Measurements from ENCODE around the gene IL36RN. TPM values are rescaled to one million over a fixed set of nuclear protein-coding genes. Genes with fewer than 3 reads are reported as not detected.
A peak's percentile ranks its signal among the peaks of the same experiment; 100 is the strongest.

Gene IL36RN
- total and polyA plus RNA-seq, 2 of the 13 experiments (the other 11 are each of a cell fraction or from before 2014, with no cell fraction given), result not detected

- TF ChIP-seq SNRNP70 (IDR thresholded peaks at IDR 0.05; ENCODE audit: low read depth, low read length) (no peak), GATAD2A (CRISPR knock-in tag; IDR thresholded peaks at IDR 0.05) (peak; percentile 87), RXRB (CRISPR knock-in tag; IDR thresholded peaks at IDR 0.05; ENCODE audit: borderline replicate concordance) (peak; percentile 69), SMYD3 (CRISPR knock-in tag; IDR thresholded peaks at IDR 0.05) (peak; percentile 81), ZFP1 (CRISPR knock-in tag; IDR thresholded peaks at IDR 0.05) (peak; percentile 63; the same call in 1 of the 2 replicates), ZSCAN21 (CRISPR knock-in tag; IDR thresholded peaks at IDR 0.05; ENCODE audit: borderline replicate concordance) (0 out of 2 replicates have a peak, but pooled peaks have one; percentile 57)
- TF ChIP-seq, protein P1, sequence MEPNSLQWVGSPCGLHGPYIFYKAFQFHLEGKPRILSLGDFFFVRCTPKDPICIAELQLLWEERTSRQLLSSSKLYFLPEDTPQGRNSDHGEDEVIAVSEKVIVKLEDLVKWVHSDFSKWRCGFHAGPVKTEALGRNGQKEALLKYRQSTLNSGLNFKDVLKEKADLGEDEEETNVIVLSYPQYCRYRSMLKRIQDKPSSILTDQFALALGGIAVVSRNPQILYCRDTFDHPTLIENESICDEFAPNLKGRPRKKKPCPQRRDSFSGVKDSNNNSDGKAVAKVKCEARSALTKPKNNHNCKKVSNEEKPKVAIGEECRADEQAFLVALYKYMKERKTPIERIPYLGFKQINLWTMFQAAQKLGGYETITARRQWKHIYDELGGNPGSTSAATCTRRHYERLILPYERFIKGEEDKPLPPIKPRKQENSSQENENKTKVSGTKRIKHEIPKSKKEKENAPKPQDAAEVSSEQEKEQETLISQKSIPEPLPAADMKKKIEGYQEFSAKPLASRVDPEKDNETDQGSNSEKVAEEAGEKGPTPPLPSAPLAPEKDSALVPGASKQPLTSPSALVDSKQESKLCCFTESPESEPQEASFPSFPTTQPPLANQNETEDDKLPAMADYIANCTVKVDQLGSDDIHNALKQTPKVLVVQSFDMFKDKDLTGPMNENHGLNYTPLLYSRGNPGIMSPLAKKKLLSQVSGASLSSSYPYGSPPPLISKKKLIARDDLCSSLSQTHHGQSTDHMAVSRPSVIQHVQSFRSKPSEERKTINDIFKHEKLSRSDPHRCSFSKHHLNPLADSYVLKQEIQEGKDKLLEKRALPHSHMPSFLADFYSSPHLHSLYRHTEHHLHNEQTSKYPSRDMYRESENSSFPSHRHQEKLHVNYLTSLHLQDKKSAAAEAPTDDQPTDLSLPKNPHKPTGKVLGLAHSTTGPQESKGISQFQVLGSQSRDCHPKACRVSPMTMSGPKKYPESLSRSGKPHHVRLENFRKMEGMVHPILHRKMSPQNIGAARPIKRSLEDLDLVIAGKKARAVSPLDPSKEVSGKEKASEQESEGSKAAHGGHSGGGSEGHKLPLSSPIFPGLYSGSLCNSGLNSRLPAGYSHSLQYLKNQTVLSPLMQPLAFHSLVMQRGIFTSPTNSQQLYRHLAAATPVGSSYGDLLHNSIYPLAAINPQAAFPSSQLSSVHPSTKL (CRISPR knock-in tag; IDR thresholded peaks at IDR 0.05), result peak; percentile 94
Observed at GRCh38 chr2:113088213-113088992, 29.4 kb downstream of the IL36RN start (continued).

DNA sequence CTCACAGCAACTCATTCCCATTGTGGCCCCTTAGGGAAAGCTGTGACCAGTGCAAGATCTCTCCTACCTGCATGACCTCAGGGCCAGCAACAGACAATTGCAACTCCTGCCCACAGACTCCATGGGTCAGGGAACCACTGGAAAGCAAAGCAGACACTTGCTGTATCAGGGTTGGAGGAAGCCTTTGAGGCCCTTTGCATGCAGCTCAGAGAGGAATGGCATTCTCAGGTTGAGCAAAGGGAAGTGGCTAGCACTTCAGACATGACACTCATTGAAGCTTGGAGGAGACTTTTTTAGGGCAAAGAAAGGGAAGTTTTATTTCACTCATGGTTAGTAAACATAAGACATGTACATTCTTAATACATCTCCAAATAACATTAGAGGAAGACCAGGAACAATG is 30.9 kb downstream of the IL36RN start:
- ChIA-PET CTCF (ENCODE audit: low intra/inter-chr PET ratio, low total read pairs) (no interaction called here), POLR2A (interaction anchor here (0.8 to 6.5 kb wide), 3 partner anchors 36 to 109 kb away, joined by 3 to 45 read pairs (median 12); partner anchors contain the start of gene IL1RN)
- Histone ChIP-seq H3K9me3 (ENCODE audit: low read length) (no peaks in the 10 kb centered on the region; the same call in 1 of the 2 replicates), H3K4me3 (replicated peaks in 1 of 3; ENCODE audit: insufficient read depth in 1 of 3, low read depth in 2 of 3, low read length in 3 of 3) (no peak overlapping the region), H3K4me2 (ENCODE audit: low read depth, low read length) (no peak overlapping the region), H3K27ac (ENCODE audit: extremely low read length, insufficient read depth, low read length) (no peak overlapping the region), H2AFZ (ENCODE audit: low read length) (no peak overlapping the region), H3K36me3 (replicated peaks in 1 of 2; ENCODE audit: control insufficient read depth in 1 of 2, insufficient read depth in 2 of 2, low read length in 2 of 2) (no peaks in the 10 kb centered on the region), H3K27me3 (ENCODE audit: control insufficient read depth in 1 of 2, insufficient read depth in 2 of 2, low read length in 2 of 2) (no peaks in the 10 kb centered on the region; a peak in 1 of 5 replicates), H3K79me2 (ENCODE audit: insufficient read depth, low read length) (no peaks in the 10 kb centered on the region), H3K4me1 (ENCODE audit: insufficient read depth, low read length) (peaks cover 38% of the 10 kb centered on the region), H4K20me1 (ENCODE audit: insufficient read depth, low read length) (no peaks in the 10 kb centered on the region), H3K9ac (ENCODE audit: insufficient read depth, low read depth, low read length) (no peak overlapping the region)
- BruUV-seq (replicated peaks), result no TSS peak
- ATAC-seq (no peak), DNase-seq (ENCODE audit: low spot score) (no peak), FAIRE-seq (no peak)
- intact Hi-C loops (cut with micrococcal nuclease; ENCODE audit: unreplicated experiment) (no loop called here), in situ Hi-C loops (cut with HindIII; ENCODE audit: extremely low pct_ligation_motif_present, low pct_unique_long_range_greater_than_20kb) (loop anchor here (10.0 kb wide), 1 partner anchor 285 kb away; no protein-coding TSS in a partner anchor)
- no peak for TF ChIP-seq AGO1 (IDR thresholded peaks at IDR 0.05; ENCODE audit: low read depth, low read length, poor library complexity, severe bottlenecking)
- TF ChIP-seq ZNF530 (CRISPR knock-in tag; IDR thresholded peaks at IDR 0.05; ENCODE audit: low read depth), result no peak
- TF ChIP-seq PAWR (CRISPR knock-in tag; IDR thresholded peaks at IDR 0.05; ENCODE audit: borderline replicate concordance), result no peak
- TF ChIP-seq EHMT2 (IDR thresholded peaks at IDR 0.05; ENCODE audit: borderline replicate concordance, low read depth, low read length), result no peak
- no peak for TF ChIP-seq GPN1 (CRISPR knock-in tag; IDR thresholded peaks at IDR 0.05; ENCODE audit: borderline replicate concordance)
- 0 out of 2 replicates have a peak, but pooled peaks have one; percentile 34 for TF ChIP-seq ZNF572 (CRISPR knock-in tag; IDR thresholded peaks at IDR 0.05)

Measured in HepG2 (cell line).